Activated naive CD8-positive, alpha-beta T cell treated with anti-CD3 and anti-CD28 coated beads, Interleukin-2, amount 50 U/mL, for 16 hours (primary cell): ENCODE measurements around the gene PHF23.
"Not testable (repeated sequence)": the region's sequence is repeated elsewhere in the genome, so short reads cannot be mapped to it uniquely, and the experiment has no call there.

Experiments
- DNase-seq: peaks from one replicate; pipeline ENCODE4 v3.0.0-alpha.2; 2020; ENCODE audit warnings: low read depth, low spot score

Gene PHF23

GRCh38 chr17:7258731-7259554, 19.7 kb upstream of the PHF23 start:
- DNase-seq = no peak

- DNase-seq = no peak
These were observed 17.7 kb upstream of the PHF23 start for GRCh38 chr17:7256766-7257456.

- DNase-seq = no peak
These were observed 15.3 kb upstream of the PHF23 start for GRCh38 chr17:7254511-7254910.

GRCh38 chr17:7253082-7253481, 13.8 kb upstream of the PHF23 start:
- DNase-seq = no peak

- DNase-seq = peak; percentile 74
These were observed 13.2 kb upstream of the PHF23 start, which contains the start of gene ELP5 for GRCh38 chr17:7252176-7253043. Gene ELP5, plus strand, starts transcription at chr17:7252215. Its CDS starts 336 bp downstream, at chr17:7252551.

GRCh38 chr17:7251661-7252175, 12.5 kb upstream of the PHF23 start, which contains the start of gene CTDNEP1:
Gene CTDNEP1, minus strand, starts transcription at chr17:7251734. Its CDS starts 438 bp downstream, at chr17:7251296.
- DNase-seq = peak; percentile 93

GRCh38 chr17:7250695-7251627, 11.7 kb upstream of the PHF23 start:
- no peak for DNase-seq

GRCh38 chr17:7249830-7250229, 10.6 kb upstream of the PHF23 start:
- DNase-seq = no peak

- no peak for DNase-seq
These were observed 10.0 kb upstream of the PHF23 start for GRCh38 chr17:7249214-7249613.

- no peak for DNase-seq
These were observed 9.5 kb upstream of the PHF23 start for GRCh38 chr17:7248796-7249195.

- no peak for DNase-seq
These were observed 7.5 kb upstream of the PHF23 start for GRCh38 chr17:7246779-7247178.

GRCh38 chr17:7243838-7244237, 4.6 kb upstream of the PHF23 start:
- not testable (repeated sequence) for DNase-seq

GRCh38 chr17:7243453-7243729, 4.1 kb upstream of the PHF23 start:
- no peak for DNase-seq

- DNase-seq = peak; percentile 82
These were observed 3.6 kb upstream of the PHF23 start for GRCh38 chr17:7242717-7243452.

- peak; percentile 76 for DNase-seq
These were observed 2.8 kb upstream of the PHF23 start, which contains the start of gene GABARAP for GRCh38 chr17:7241783-7242716. Gene GABARAP, minus strand, starts transcription at chr17:7242449. Its CDS starts 119 bp downstream, at chr17:7242330.

- DNase-seq = no peak
These were observed 2.0 kb upstream of the PHF23 start for GRCh38 chr17:7241090-7241733.

- no peak for DNase-seq
These were observed 1.1 kb upstream of the PHF23 start for GRCh38 chr17:7240375-7240774.

GRCh38 chr17:7238420-7239090, 702 bp downstream of the PHF23 start:
- no peak for DNase-seq
